HG03342 (cell line): ENCODE results near the gene SCYGR5.
"Not testable (repeated sequence)": the region's sequence is repeated elsewhere in the genome, so short reads cannot be mapped to it uniquely, and the experiment has no call there.

ENCODE experiments used
- ATAC-seq: cut with Tn5 transposase; IDR thresholded peaks from one replicate; pipeline ENCODE4 v1.9.1; 2021; ENCODE audit warnings: mild to moderate bottlenecking, moderate library complexity; ENCODE audit not compliant: unreplicated experiment

The SCYGR5 gene

GRCh38 chr2:227666631-227667170 lies at the start of gene SCYGR5:
Gene SCYGR5, plus strand, starts transcription at chr2:227666804. Its CDS starts 0 bp downstream, at chr2:227666804.
- not testable (repeated sequence) for ATAC-seq

GRCh38 chr2:227617316-227618230 lies 49.0 kb upstream of the SCYGR5 start, which contains the start of gene SCYGR4:
Gene SCYGR4, plus strand, starts transcription at chr2:227617498. Its CDS starts 0 bp downstream, at chr2:227617498.
- no peak for ATAC-seq

- ATAC-seq, result no peak
These were observed 43.4 kb upstream of the SCYGR5 start for GRCh38 chr2:227623226-227623625.

- no peak for ATAC-seq
These were observed 41.2 kb upstream of the SCYGR5 start for GRCh38 chr2:227625420-227625819.

- ATAC-seq, result no peak
These were observed 39.9 kb upstream of the SCYGR5 start for GRCh38 chr2:227626580-227627151.

- peak; percentile 97 for ATAC-seq
These were observed 38.8 kb upstream of the SCYGR5 start for GRCh38 chr2:227627769-227628168.

- no peak for ATAC-seq
These were observed 37.2 kb upstream of the SCYGR5 start for GRCh38 chr2:227629435-227629834.

GRCh38 chr2:227630322-227630721 lies 36.3 kb upstream of the SCYGR5 start:
- ATAC-seq, result no peak

GRCh38 chr2:227632827-227633226 lies 33.8 kb upstream of the SCYGR5 start:
- no peak for ATAC-seq

- no peak for ATAC-seq
These were observed 32.4 kb upstream of the SCYGR5 start for GRCh38 chr2:227634201-227634600.

- ATAC-seq, result no peak
These were observed 23.9 kb upstream of the SCYGR5 start for GRCh38 chr2:227642656-227643055.

- ATAC-seq, result no peak
These were observed 22.5 kb upstream of the SCYGR5 start for GRCh38 chr2:227643990-227644551.

- ATAC-seq, result no peak
These were observed 13.2 kb upstream of the SCYGR5 start for GRCh38 chr2:227653419-227653818.

GRCh38 chr2:227654426-227654825 lies 12.2 kb upstream of the SCYGR5 start:
- no peak for ATAC-seq

GRCh38 chr2:227655454-227655853 lies 11.2 kb upstream of the SCYGR5 start:
- peak; percentile 55 for ATAC-seq

GRCh38 chr2:227657199-227657845 lies 9.3 kb upstream of the SCYGR5 start:
- no peak for ATAC-seq

GRCh38 chr2:227661025-227661649 lies 5.5 kb upstream of the SCYGR5 start:
- no peak for ATAC-seq

- ATAC-seq, result no peak
These were observed 4.8 kb upstream of the SCYGR5 start for GRCh38 chr2:227661827-227662226.

GRCh38 chr2:227665189-227665940 lies 1.2 kb upstream of the SCYGR5 start:
- ATAC-seq, result no peak
